Endothelial cell of umbilical vein (primary cell): ENCODE measurements around the gene FLRT1. TPM values are rescaled to one million over a fixed set of nuclear protein-coding genes. Genes with fewer than 3 reads are reported as not detected.

Experiments used
- BruUV-seq: library from RNA; stranded (reverse); fragments of 400-500 nt; replicated peaks from 2 replicates; lab custom pipeline; 2021; lab: Mats Ljungman, UMichigan
- CTCF ChIA-PET: fragments of 300-600, 350-600 bp; sonication (Branson Sonifier 250); formaldehyde crosslinking; loops from one replicate; lab custom pipeline; 2021; ENCODE audit warnings: antibody characterized with exemption, inconsistent platforms; lab: Charles Lee
- POLR2A ChIA-PET: fragments of 300-600, 350-600 bp; sonication (Branson Sonifier 250); formaldehyde crosslinking; loops from one replicate; lab custom pipeline; 2021; ENCODE audit warnings: antibody characterized with exemption, inconsistent platforms; lab: Charles Lee
- DNase-seq: peaks from one replicate; pipeline ENCODE4 v3.0.0-alpha.2; 2011; ENCODE audit warnings: low read depth, low spot score
- FAIRE-seq: peaks from 2 replicates; lab custom pipeline; 2011; peaks lifted over from hg19 to GRCh38; lab: Jason Lieb, UNC
- H2AFZ ChIP-seq: 2 replicates; pipeline ENCODE4 v1.6.0; 2012; ENCODE audit warnings: low read depth, low read length, control low read depth, inconsistent platforms
- H3K27ac ChIP-seq: 2 replicates; pipeline ENCODE4 v1.5.1; 2011; ENCODE audit warnings: low read depth, mild to moderate bottlenecking, control low read depth, low read length, moderate library complexity; ENCODE audit not compliant: insufficient read depth
- H3K27me3 ChIP-seq, 2 experiments: 2 replicates each; pipeline versions ENCODE4 v1.6.0 to v1.6.1; 2011; ENCODE audit warnings: low read length in 2 of 2, mixed read lengths in 1 of 2; ENCODE audit not compliant: control insufficient read depth in 2 of 2, insufficient read depth in 2 of 2
- H3K36me3 ChIP-seq, 2 experiments: 2 replicates in 1 of 2; 3 replicates in 1 of 2; pipeline ENCODE4 v1.5.1; 2011; ENCODE audit warnings: low read length in 2 of 2, mild to moderate bottlenecking in 1 of 2, moderate library complexity in 1 of 2; ENCODE audit not compliant: control insufficient read depth in 2 of 2, insufficient read depth in 2 of 2; ENCODE audit errors: extremely low read depth in 1 of 2
- H3K4me1 ChIP-seq: 3 replicates; pipeline ENCODE4 v1.5.1; 2011; ENCODE audit warnings: mild to moderate bottlenecking, low read length; ENCODE audit not compliant: control insufficient read depth, insufficient read depth; ENCODE audit errors: extremely low read depth
- H3K4me2 ChIP-seq: 2 replicates; pipeline ENCODE4 v1.6.1; 2011; ENCODE audit warnings: low read length, control low read depth, mixed read lengths; ENCODE audit not compliant: insufficient read depth
- H3K4me3 ChIP-seq, 3 experiments: fragments of 200-600 bp in 1 of 3; sonication (generic), shearing (Covaris generic) in 1 of 3; replicated peaks in 1 of 3; 2 replicates each; pipeline ENCODE4 v1.5.1; 2011 to 2016; ENCODE audit warnings: control low read depth in 3 of 3, low read length in 3 of 3, mild to moderate bottlenecking in 2 of 3, inconsistent platforms in 1 of 3, low read depth in 1 of 3, moderate library complexity in 1 of 3; ENCODE audit not compliant: insufficient read depth in 1 of 3
- H3K79me2 ChIP-seq: 2 replicates; pipeline ENCODE4 v1.6.0; 2012; ENCODE audit warnings: low read length, inconsistent platforms; ENCODE audit not compliant: control insufficient read depth, insufficient read depth
- H3K9ac ChIP-seq: replicated peaks from 2 replicates; pipeline ENCODE3; 2011; ENCODE audit warnings: low read length, control low read depth; ENCODE audit not compliant: insufficient read depth; ENCODE audit errors: extremely low read depth
- H3K9me1 ChIP-seq: replicated peaks from 3 replicates; pipeline ENCODE4 v1.6.0; 2011; ENCODE audit warnings: mild to moderate bottlenecking, low read length; ENCODE audit not compliant: control insufficient read depth, insufficient read depth; ENCODE audit errors: extremely low read depth
- H3K9me3 ChIP-seq: replicated peaks from 2 replicates; pipeline ENCODE4 v1.5.1; 2012; ENCODE audit warnings: low read length, inconsistent platforms; ENCODE audit not compliant: control insufficient read depth, insufficient read depth
- H4K20me1 ChIP-seq: replicated peaks from 2 replicates; pipeline ENCODE3; 2011; ENCODE audit warnings: mild to moderate bottlenecking, low read length; ENCODE audit not compliant: control insufficient read depth, insufficient read depth; ENCODE audit errors: extremely low read depth
- EZH2 ChIP-seq: IDR thresholded peaks from 2 replicates; pipeline ENCODE4 v1.6.1; 2012; ENCODE audit warnings: borderline replicate concordance, low read depth, mild to moderate bottlenecking, moderate library complexity, low read length, inconsistent platforms; ENCODE audit not compliant: severe bottlenecking
- FOS ChIP-seq: IDR thresholded peaks from 2 replicates; pipeline ENCODE4 v1.6.1; 2011; ENCODE audit warnings: mild to moderate bottlenecking, low read length, moderate library complexity, borderline replicate concordance; ENCODE audit not compliant: insufficient read depth
- GATA2 ChIP-seq: IDR thresholded peaks from 2 replicates; pipeline ENCODE4 v1.7.0; 2011; ENCODE audit warnings: low read depth, mild to moderate bottlenecking, moderate library complexity, mixed read lengths, low read length; ENCODE audit not compliant: insufficient read length, insufficient read depth
- MYC ChIP-seq: IDR thresholded peaks from one replicate; pipeline ENCODE4 v1.6.1; 2011; ENCODE audit warnings: mild to moderate bottlenecking, low read depth, low read length
- POLR2A ChIP-seq: IDR thresholded peaks from 2 replicates; pipeline ENCODE4 v1.6.1; 2012; ENCODE audit warnings: low read depth, mild to moderate bottlenecking, control low read depth, low read length
- POLR2AphosphoS5 ChIP-seq: IDR thresholded peaks from 2 replicates; pipeline ENCODE4 v1.6.1; 2012; ENCODE audit warnings: low read depth, mild to moderate bottlenecking, control low read depth, low read length, moderate library complexity; ENCODE audit not compliant: insufficient read depth
- dilution Hi-C: fragments of 300-500 bp; cut with MboI; formaldehyde crosslinking; loops from one replicate; pipeline ENCODE4 v1.15.0; 2019; ENCODE audit warnings: low sequenced_read_pairs; ENCODE audit not compliant: extremely low pct_ligation_motif_present
- intact Hi-C: fragments of 100-400 bp; cut with micrococcal nuclease; formaldehyde crosslinking; loops from one replicate; pipeline ENCODE4 v1.10.0; 2022
- polyA plus RNA-seq, 4 experiments: library from polyadenylated mRNA; depleted of rRNA in 3 of 4; stranded (reverse) in 3 of 4; unstranded in 1 of 4; fragments of >200 nt; gene quantifications; 2 replicates each; pipeline versions ENCODE4 v1.2.1 to v1.2.3, GENCODE V29; 2011 to 2012; ENCODE audit warnings: missing spikeins in 1 of 4
- total RNA-seq: library from RNA; stranded (reverse); gene quantifications from 2 replicates; pipeline ENCODE4 v1.2.3, GENCODE V29; 2021

Gene FLRT1
- total and polyA plus RNA-seq, 2 donors (not counting 3 experiments of a cell fraction or from before 2014, with no cell fraction given), result not detected

DNA sequence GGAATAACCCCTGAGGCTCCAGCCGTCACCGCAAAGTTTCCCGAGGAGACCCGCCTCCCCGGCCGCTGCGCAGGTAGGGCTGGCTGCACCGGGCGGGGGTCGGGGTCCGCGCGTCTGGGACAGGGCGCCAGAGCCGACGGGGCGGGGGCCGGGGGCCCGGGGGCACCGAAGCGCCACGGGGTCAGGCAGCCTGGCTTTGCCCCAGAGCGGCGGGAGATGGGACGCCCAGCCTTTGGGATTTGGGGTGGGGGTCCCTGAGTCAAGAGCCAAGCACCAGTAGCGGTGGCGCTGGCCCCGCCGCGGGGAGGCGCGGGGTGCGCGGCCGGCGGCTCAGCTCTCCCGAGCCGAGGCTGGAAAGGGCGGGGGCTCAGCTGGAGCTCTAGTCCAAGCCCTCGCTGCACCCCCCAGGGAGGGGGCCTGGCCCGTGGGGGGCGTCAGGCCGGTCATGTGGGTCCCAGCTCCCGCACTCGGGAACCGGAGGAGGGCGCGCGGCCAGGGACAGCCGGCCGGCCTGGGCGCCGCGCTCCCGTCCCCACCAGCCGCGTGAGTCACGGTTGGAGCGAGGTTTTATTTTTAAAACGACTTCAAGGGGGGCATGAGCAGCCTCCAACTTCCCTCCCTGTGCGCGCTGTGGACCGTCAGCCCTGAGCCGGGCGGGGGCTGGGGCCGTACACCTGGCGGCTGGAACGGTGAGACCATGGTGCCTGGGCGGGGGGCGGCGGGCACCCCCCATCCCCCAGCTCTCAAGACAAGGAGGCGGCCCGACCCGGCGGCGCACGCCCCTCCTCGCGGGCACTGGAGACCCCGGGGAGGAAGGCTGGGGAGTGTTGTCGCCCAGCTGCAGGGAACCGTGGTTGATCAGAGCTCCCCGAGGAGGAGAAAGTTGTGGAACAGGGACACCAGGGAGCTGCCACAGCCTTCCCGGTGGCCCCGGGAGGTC, 626 bp downstream of the FLRT1 start:
- no peak for FAIRE-seq
- H3K27ac ChIP-seq, result no peak overlapping the region
- no peak for DNase-seq
- no peak overlapping the region for H3K9ac ChIP-seq
- CTCF ChIA-PET, result interaction anchor here (0.9 to 2.1 kb wide), 5 partner anchors 20 to 117 kb away, joined by 3 to 4 read pairs (median 3); no protein-coding TSS in a partner anchor
- no peaks in the 10 kb centered on the region for H3K9me3 ChIP-seq
- no peaks in the 10 kb centered on the region for H4K20me1 ChIP-seq
- H3K4me3 ChIP-seq, result peak overlapping the region in 1 of 3 experiments; percentile 5
- no peak for TF ChIP-seq GATA2
- TF ChIP-seq POLR2A, result no peak
- no peak for TF ChIP-seq POLR2AphosphoS5
- peak; percentile 97 for TF ChIP-seq EZH2
- TF ChIP-seq MYC, result no peak
- no peak for TF ChIP-seq FOS
- intact Hi-C loops, result no loop called here
- H3K27me3 ChIP-seq, result peaks cover 27 to 37% of the 10 kb centered on the region in 2 experiments
- H3K4me2 ChIP-seq, result no peak overlapping the region
- no peaks in the 10 kb centered on the region for H3K79me2 ChIP-seq
- no peaks in the 10 kb centered on the region for H3K9me1 ChIP-seq
- H2AFZ ChIP-seq, result no peak overlapping the region
- no TSS peak for BruUV-seq
- dilution Hi-C loops, result no loop called here
- H3K36me3 ChIP-seq, result no peaks in the 10 kb centered on the region
- no peaks in the 10 kb centered on the region for H3K4me1 ChIP-seq
- POLR2A ChIA-PET, result interaction anchor here (0.5 kb wide), 1 partner anchor 23 kb away, joined by 3 read pairs; no protein-coding TSS in a partner anchor
